Articular chondrocyte of knee joint (primary cell): ENCODE measurements around the gene OR7D2. TPM values are rescaled to one million over a fixed set of nuclear protein-coding genes. Genes with fewer than 3 reads are reported as not detected.

ENCODE experiments used
- total RNA-seq: library from RNA; depleted of rRNA; stranded (reverse); fragments of >200 nt; gene quantifications from 2 replicates; pipeline ENCODE4 v1.2.3, GENCODE V29; 2012

Gene OR7D2
- not detected in 2 replicates for total RNA-seq

GRCh38 chr19:9178901-9179300, at the start of gene OR7D2:
Gene OR7D2, plus strand, starts transcription at chr19:9178979. Its CDS starts 6,803 bp downstream, at chr19:9185782.

GRCh38 chr19:9140159-9140874, 38.5 kb upstream of the OR7D2 start, which contains the start of gene ZNF317:
Gene ZNF317, plus strand, starts transcription at chr19:9140397. Its CDS starts 15,620 bp downstream, at chr19:9156017.

GRCh38 chr19:9219489-9219888, 40.7 kb downstream of the OR7D2 start, which contains the start of gene OR7D4:
Gene OR7D4, minus strand, starts transcription at chr19:9219589. Its CDS starts 4,752 bp downstream, at chr19:9214837.

Other genes with a start within 250 kb of the OR7D2 start
- not detected in 2 replicates for gene MUC16, start 168.6 kb upstream of the OR7D2 start, total RNA-seq
- gene OR1M1, start 91.9 kb upstream of the OR7D2 start, total RNA-seq: not detected in 2 replicates
- not detected in 2 replicates for gene OR7G2, start 71.5 kb upstream of the OR7D2 start, total RNA-seq
- not detected in 2 replicates for gene OR7G1, start 63.2 kb upstream of the OR7D2 start, total RNA-seq
- gene OR7G3, start 52.0 kb upstream of the OR7D2 start, total RNA-seq: not detected in 2 replicates
- 17.9 and 19.2 TPM in 2 replicates for gene ZNF317, start 38.6 kb upstream of the OR7D2 start, total RNA-seq
- gene OR7D4, start 40.6 kb downstream of the OR7D2 start, total RNA-seq: under 0.01 TPM in 1 of 2 replicates, not detected in the other
- not detected in 2 replicates for gene OR7E24, start 72.0 kb downstream of the OR7D2 start, total RNA-seq
- 12.4 and 32.2 TPM in 2 replicates for gene ZNF699, start 130.9 kb downstream of the OR7D2 start, total RNA-seq
- gene ZNF559, start 145.2 kb downstream of the OR7D2 start, total RNA-seq: 13.6 and 17.5 TPM in 2 replicates
- gene ZNF177, start 184.0 kb downstream of the OR7D2 start, total RNA-seq: 1.0 and 2.4 TPM in 2 replicates